ENCODE measurements around the gene INTS12.
A peak's percentile ranks its signal among the peaks of the same experiment; 100 is the strongest.
"Not testable (repeated sequence)": the region's sequence is repeated elsewhere in the genome, so short reads cannot be mapped to it uniquely, and the experiment has no call there.

Gene INTS12

GRCh38 chr4:105710012-105710600 lies 1.6 kb upstream of the INTS12 start:
- no peak for DNase-seq (ENCODE audit: extremely low read depth, low read depth)
- peak overlapping the region; percentile 61 for H3K4me3 ChIP-seq (replicated peaks; ENCODE audit: low read depth, low read length)
- no peak for TF ChIP-seq CTCF (IDR thresholded peaks at IDR 0.05; ENCODE audit: low read depth, low read length, missing control alignments)

- no peak for TF ChIP-seq CTCF (IDR thresholded peaks at IDR 0.05; ENCODE audit: low read depth, low read length, missing control alignments)
- DNase-seq (ENCODE audit: extremely low read depth, low read depth) = no peak
- H3K4me3 ChIP-seq (replicated peaks; ENCODE audit: low read depth, low read length) = peak overlapping the region; percentile 61
Observed at GRCh38 chr4:105709081-105709450, 577 bp upstream of the INTS12 start.

GRCh38 chr4:105707782-105708180 lies 708 bp downstream of the INTS12 start:
- peak overlapping the region; percentile 61 for H3K4me3 ChIP-seq (replicated peaks; ENCODE audit: low read depth, low read length)
- no peak for TF ChIP-seq CTCF (IDR thresholded peaks at IDR 0.05; ENCODE audit: low read depth, low read length, missing control alignments)
- DNase-seq (ENCODE audit: extremely low read depth, low read depth) = no peak

GRCh38 chr4:105698607-105699006 lies 9.9 kb downstream of the INTS12 start:
- no peak overlapping the region for H3K4me3 ChIP-seq (replicated peaks; ENCODE audit: low read depth, low read length)
- DNase-seq (ENCODE audit: extremely low read depth, low read depth) = no peak
- TF ChIP-seq CTCF (IDR thresholded peaks at IDR 0.05; ENCODE audit: low read depth, low read length, missing control alignments) = no peak

- DNase-seq (ENCODE audit: extremely low read depth, low read depth); H3K4me3 ChIP-seq (replicated peaks; ENCODE audit: low read depth, low read length): not testable (repeated sequence)
Observed at GRCh38 chr4:105695832-105696231, 12.7 kb downstream of the INTS12 start.

- H3K4me3 ChIP-seq (replicated peaks; ENCODE audit: low read depth, low read length); DNase-seq (ENCODE audit: extremely low read depth, low read depth): not testable (repeated sequence)
Observed at GRCh38 chr4:105694812-105695211, 13.7 kb downstream of the INTS12 start.

- DNase-seq (ENCODE audit: extremely low read depth, low read depth) = no peak
- H3K4me3 ChIP-seq (replicated peaks; ENCODE audit: low read depth, low read length) = no peak overlapping the region
- no peak for TF ChIP-seq CTCF (IDR thresholded peaks at IDR 0.05; ENCODE audit: low read depth, low read length, missing control alignments)
Observed at GRCh38 chr4:105686571-105686970, 21.9 kb downstream of the INTS12 start.

- no peak for TF ChIP-seq CTCF (IDR thresholded peaks at IDR 0.05; ENCODE audit: low read depth, low read length, missing control alignments)
- DNase-seq (ENCODE audit: extremely low read depth, low read depth) = no peak
- H3K4me3 ChIP-seq (replicated peaks; ENCODE audit: low read depth, low read length) = no peak overlapping the region
Observed at GRCh38 chr4:105683038-105683437, 25.5 kb downstream of the INTS12 start.
